Tibial nerve (tissue), 4 donors: ENCODE results near the gene NOB1. TPM values are rescaled to one million over a fixed set of nuclear protein-coding genes. Genes with fewer than 3 reads are reported as not detected.
"Not testable (repeated sequence)": the region's sequence is repeated elsewhere in the genome, so short reads cannot be mapped to it uniquely, and the experiment has no call there.

Experiments
- DNase-seq, 2 donors: peaks; one replicate each; pipeline ENCODE4 v3.0.0-alpha.2; 2019; ENCODE audit warnings: low spot score in 2 of 2
- H3K27ac ChIP-seq, 4 donors: fragments of 200-600 bp; sonication (generic) in 3 of 4; one replicate each; pipeline ENCODE4 v1.5.1; 2017 to 2019; ENCODE audit warnings: mild to moderate bottlenecking in 1 of 4
- H3K27me3 ChIP-seq, 2 donors: fragments of 200-600 bp; sonication (generic) in 1 of 2; one replicate each; pipeline versions ENCODE4 v1.5.1 to v1.6.0; 2017 to 2019
- H3K36me3 ChIP-seq, 3 donors: fragments of 200-600 bp; sonication (generic); one replicate each; pipeline ENCODE4 v1.5.1; 2018 to 2019
- H3K4me1 ChIP-seq, 4 donors: fragments of 200-600 bp; sonication (generic) in 3 of 4; one replicate each; pipeline ENCODE4 v1.5.1; 2017 to 2019
- H3K4me3 ChIP-seq, 4 donors: fragments of 200-600 bp; sonication (generic) in 3 of 4; one replicate each; pipeline ENCODE4 v1.5.1; 2017 to 2019; ENCODE audit warnings: mild to moderate bottlenecking in 1 of 4, moderate library complexity in 1 of 4
- H3K9me3 ChIP-seq, 4 donors: fragments of 200-600 bp; sonication (generic) in 3 of 4; one replicate each; pipeline ENCODE4 v1.5.1; 2017 to 2019
- CTCF ChIP-seq, 5 experiments: fragments of 200-600 bp in 3 of 5; fragments of 450-650 bp in 2 of 5; sonication (generic) in 3 of 5; IDR thresholded peaks; one replicate each; pipeline ENCODE4 v1.5.1; 2016 to 2019; ENCODE audit warnings: antibody characterized with exemption in 5 of 5, mild to moderate bottlenecking in 3 of 5, moderate library complexity in 2 of 5
- EP300 ChIP-seq, 2 donors: sonication (generic); formaldehyde crosslinking; IDR thresholded peaks; one replicate each; pipeline ENCODE4 v1.6.1; 2017; ENCODE audit warnings: antibody characterized with exemption in 2 of 2, mild to moderate bottlenecking in 1 of 2
- POLR2A ChIP-seq, 2 donors: fragments of 450-650 bp; IDR thresholded peaks; one replicate each; pipeline ENCODE4 v1.6.1; 2017; ENCODE audit warnings: antibody characterized with exemption in 2 of 2, mild to moderate bottlenecking in 2 of 2, moderate library complexity in 2 of 2
- WGBS, 2 donors: methylation state at CpG; one replicate each; pipeline ENCODE4 v1.1.5; 2018; 5-methylcytosine and 5-hydroxymethylcytosine counted together
- total RNA-seq, 4 donors: library from RNA; depleted of rRNA; stranded (reverse); fragments of >200 nt; gene quantifications; one replicate each; pipeline ENCODE4 v1.1.0, GENCODE V29; 2016

Gene NOB1
- total RNA-seq, 4 donors from 2014 or later = 23.2 to 42.3 (median 38.1) TPM

DNA sequence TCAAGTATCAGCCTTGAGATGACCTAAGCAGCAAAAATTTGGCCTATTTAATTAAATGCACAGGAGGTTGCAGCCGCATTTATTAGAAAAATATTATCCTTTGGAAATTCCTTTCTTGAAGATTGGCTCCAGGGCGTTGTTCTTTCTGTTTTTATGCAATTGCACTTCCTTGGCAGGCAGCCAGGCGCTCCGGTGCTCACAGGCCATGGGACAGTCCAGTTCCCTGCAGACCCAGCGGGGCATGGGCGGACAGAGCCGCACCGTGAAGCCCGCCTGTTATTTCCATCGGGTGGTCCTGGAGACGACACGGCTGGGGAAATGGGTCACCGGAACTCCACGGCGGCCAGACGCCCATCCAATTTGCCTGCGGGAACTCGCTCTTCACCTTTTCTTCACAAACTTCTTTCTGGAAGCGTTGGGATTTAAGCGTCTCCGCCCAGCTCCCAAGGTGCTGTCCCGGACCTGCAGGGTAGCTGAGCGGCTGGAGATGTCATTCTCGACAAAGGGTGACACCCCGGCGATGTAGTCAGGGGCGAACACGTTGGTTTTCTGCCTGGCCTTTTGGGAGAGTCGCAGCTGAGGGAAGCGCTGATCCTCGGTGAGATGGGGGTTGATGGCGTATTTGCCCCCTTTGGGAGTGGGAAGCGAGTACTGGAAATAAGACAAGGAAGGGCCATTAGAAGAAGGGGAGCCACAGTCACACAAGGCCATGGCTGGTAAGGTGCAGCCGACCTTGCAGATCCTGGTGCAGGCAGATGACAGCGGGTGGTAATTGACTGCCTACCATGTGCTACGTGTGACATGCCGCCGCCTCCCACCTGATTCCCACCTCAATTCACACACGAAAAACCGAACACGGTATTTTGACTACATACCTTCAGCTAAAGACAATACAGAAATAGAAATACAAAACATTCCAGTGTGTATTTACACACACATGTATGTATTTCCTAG is 12.5 kb downstream of the NOB1 start:
- Histone ChIP-seq H3K4me1 (peaks cover 0 to 14% (median 0%) of the 10 kb centered on the region in 4 donors), H3K9me3 (no peaks in the 10 kb centered on the region), H3K36me3 (peaks cover 0 to 76% (median 3%) of the 10 kb centered on the region in 3 donors), H3K27ac (peak overlapping the region in 2 of 4 donors; percentile 9 to 13), H3K4me3 (no peak overlapping the region), H3K27me3 (no peaks in the 10 kb centered on the region)
- peak; percentile 86 to 91 for DNase-seq
- TF ChIP-seq EP300 (IDR thresholded peaks at IDR 0.05) = peak in 1 of 2 donors; percentile 16
- TF ChIP-seq POLR2A (IDR thresholded peaks at IDR 0.05) = no peak
- WGBS, 2 donors = 72 to 82% methylated on average over 41 of the region's 41 CpGs

- Histone ChIP-seq H3K9me3 (no peaks in the 10 kb centered on the region), H3K36me3 (peaks cover 0 to 69% (median 3%) of the 10 kb centered on the region in 3 donors), H3K27ac (peak overlapping the region in 1 of 4 donors; percentile 47), H3K27me3 (no peaks in the 10 kb centered on the region), H3K4me3 (no peak overlapping the region), H3K4me1 (peaks cover 0 to 14% (median 0%) of the 10 kb centered on the region in 4 donors)
- WGBS, 2 donors = 55 to 71% methylated on average over 8 of the region's 8 CpGs
- no peak for DNase-seq
- TF ChIP-seq POLR2A (IDR thresholded peaks at IDR 0.05) = no peak
- no peak for TF ChIP-seq CTCF (IDR thresholded peaks at IDR 0.05)
- TF ChIP-seq EP300 (IDR thresholded peaks at IDR 0.05) = no peak
Measured at GRCh38 chr16:69741519-69741918, 13.2 kb downstream of the NOB1 start.

DNA sequence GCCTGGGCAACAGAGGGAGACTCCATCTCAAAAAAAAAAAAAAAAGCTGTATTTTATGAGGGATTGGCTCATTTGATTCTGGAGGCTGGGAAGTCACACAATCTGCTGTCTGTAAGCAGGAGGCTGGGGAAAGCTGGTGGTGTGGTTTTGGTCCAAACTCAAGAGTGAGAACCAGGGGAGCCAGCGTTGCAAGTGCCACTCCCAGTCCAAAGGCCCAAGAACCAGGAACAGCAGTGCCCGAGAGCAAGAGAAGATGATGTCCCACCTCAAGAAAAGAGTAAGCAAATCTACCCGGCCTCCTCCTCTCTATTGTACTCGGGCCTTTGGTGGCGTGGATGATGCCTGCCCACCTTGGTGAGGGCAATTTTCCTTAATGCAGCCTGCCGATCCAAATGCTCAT is 22.6 kb downstream of the NOB1 start:
- no peaks in the 10 kb centered on the region for H3K27me3 ChIP-seq
- no peak overlapping the region for H3K4me3 ChIP-seq
- TF ChIP-seq POLR2A (IDR thresholded peaks at IDR 0.05) = no peak
- TF ChIP-seq EP300 (IDR thresholded peaks at IDR 0.05) = no peak
- no peak for TF ChIP-seq CTCF (IDR thresholded peaks at IDR 0.05)
- H3K27ac ChIP-seq = no peak overlapping the region
- 88 to 92% methylated on average over 6 of the region's 6 CpGs for WGBS, 2 donors
- no peaks in the 10 kb centered on the region for H3K36me3 ChIP-seq
- peaks cover 0 to 6% (median 4%) of the 10 kb centered on the region in 4 donors for H3K4me1 ChIP-seq
- H3K9me3 ChIP-seq = no peaks in the 10 kb centered on the region
- no peak for DNase-seq

- H3K27ac ChIP-seq, H3K27me3 ChIP-seq, DNase-seq, H3K4me3 ChIP-seq, H3K9me3 ChIP-seq, H3K36me3 ChIP-seq: not testable (repeated sequence)
- peaks cover 0 to 12% (median 8%) of the 10 kb centered on the region in 4 donors for H3K4me1 ChIP-seq
- WGBS, 2 donors = 78 to 79% methylated on average over 5 of the region's 5 CpGs
Measured at GRCh38 chr16:69731280-69731679, 23.4 kb downstream of the NOB1 start.

DNA sequence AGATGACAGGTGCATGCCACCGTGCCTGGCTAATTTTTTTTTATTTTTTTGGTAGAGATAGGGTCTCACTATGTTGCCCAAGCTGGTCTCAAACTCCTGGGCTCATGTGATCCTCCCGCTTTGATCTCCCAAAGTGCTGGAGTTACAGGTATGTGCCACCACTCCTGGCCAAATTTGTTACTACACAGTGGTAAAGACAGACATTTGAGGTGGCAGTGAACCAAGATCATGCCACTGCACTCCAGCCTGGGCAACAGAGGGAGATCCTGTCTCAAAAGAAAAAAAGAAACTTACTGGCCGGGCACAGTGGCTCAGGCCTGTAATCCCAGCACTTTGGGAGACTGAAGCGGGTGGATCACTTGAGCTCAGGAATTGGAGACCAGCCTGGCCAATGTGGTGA is 25.7 kb downstream of the NOB1 start:
- 73 to 79% methylated on average over 4 of the region's 4 CpGs for WGBS, 2 donors
- H3K36me3 ChIP-seq, DNase-seq, H3K4me3 ChIP-seq, H3K27me3 ChIP-seq, H3K9me3 ChIP-seq, H3K27ac ChIP-seq: not testable (repeated sequence)
- peaks cover 0 to 25% (median 12%) of the 10 kb centered on the region in 4 donors for H3K4me1 ChIP-seq

DNA sequence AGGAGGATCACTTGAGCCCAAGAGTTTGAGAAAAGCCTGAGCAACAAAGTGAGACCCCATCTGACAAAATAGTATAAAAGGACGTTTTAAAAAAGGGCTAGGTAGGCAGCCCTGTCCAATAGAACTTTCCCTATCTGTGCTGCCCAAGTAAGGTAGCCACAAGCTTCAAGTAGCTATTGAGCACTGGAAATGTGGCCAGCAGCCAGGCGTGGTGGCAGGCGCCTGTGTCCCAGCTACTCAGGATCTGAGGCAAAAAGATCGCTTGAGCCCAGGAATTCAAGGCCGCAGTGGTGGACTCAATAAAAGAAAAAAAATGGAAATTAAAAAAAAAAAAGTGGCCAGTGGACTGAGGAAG is 26.8 kb downstream of the NOB1 start:
- H3K27me3 ChIP-seq = no peaks in the 10 kb centered on the region
- no peak overlapping the region for H3K4me3 ChIP-seq
- peaks cover 0 to 25% (median 12%) of the 10 kb centered on the region in 4 donors for H3K4me1 ChIP-seq
- TF ChIP-seq POLR2A (IDR thresholded peaks at IDR 0.05) (no peak), CTCF (IDR thresholded peaks at IDR 0.05) (no peak), EP300 (IDR thresholded peaks at IDR 0.05) (no peak)
- H3K27ac ChIP-seq = peak overlapping the region in 3 of 4 donors; percentile 75 to 83 (median 79)
- no peaks in the 10 kb centered on the region for H3K36me3 ChIP-seq
- WGBS, 2 donors = 89 to 97% methylated on average over 5 of the region's 5 CpGs
- H3K9me3 ChIP-seq = no peaks in the 10 kb centered on the region
- DNase-seq = no peak
